ENCODE data around the gene OR2W1.

OR2W1 gene

GRCh38 chr6:29045075-29045474, at the start of gene OR2W1:
TSS of gene OR2W1 (minus strand) at chr6:29045175. CDS start at chr6:29045175, 0 bp downstream.
- no peak for DNase-seq (ENCODE audit: low spot score)

- DNase-seq (ENCODE audit: low spot score): no peak
Measured at GRCh38 chr6:29092957-29093356, 48.0 kb upstream of the OR2W1 start.

- DNase-seq (ENCODE audit: low spot score): no peak
Measured at GRCh38 chr6:29087213-29087612, 42.2 kb upstream of the OR2W1 start, which contains the start of gene OR2B3. TSS of gene OR2B3 (minus strand) at chr6:29087313. CDS start at chr6:29087248, 65 bp downstream.

GRCh38 chr6:29082457-29082856, 37.5 kb upstream of the OR2W1 start:
- no peak for DNase-seq (ENCODE audit: low spot score)

- no peak for DNase-seq (ENCODE audit: low spot score)
Measured at GRCh38 chr6:29081312-29081711, 36.3 kb upstream of the OR2W1 start.

- DNase-seq (ENCODE audit: low spot score): no peak
Measured at GRCh38 chr6:29079203-29079602, 34.2 kb upstream of the OR2W1 start.

GRCh38 chr6:29071831-29072723, 27.1 kb upstream of the OR2W1 start:
- DNase-seq (ENCODE audit: low spot score): peak; percentile 51

- no peak for DNase-seq (ENCODE audit: low spot score)
Measured at GRCh38 chr6:29051680-29052079, 6.7 kb upstream of the OR2W1 start.

- DNase-seq (ENCODE audit: low spot score): no peak
Measured at GRCh38 chr6:29035951-29036350, 9.0 kb downstream of the OR2W1 start.

- DNase-seq (ENCODE audit: low spot score): no peak
Measured at GRCh38 chr6:29028821-29029220, 16.2 kb downstream of the OR2W1 start.

- DNase-seq (ENCODE audit: low spot score): no peak
Measured at GRCh38 chr6:29025927-29026585, 18.9 kb downstream of the OR2W1 start.

GRCh38 chr6:29021434-29021833, 23.5 kb downstream of the OR2W1 start:
- DNase-seq (ENCODE audit: low spot score): no peak

GRCh38 chr6:29019629-29020028, 25.3 kb downstream of the OR2W1 start:
- no peak for DNase-seq (ENCODE audit: low spot score)

- no peak for DNase-seq (ENCODE audit: low spot score)
Measured at GRCh38 chr6:29017428-29017802, 27.6 kb downstream of the OR2W1 start.

- peak; percentile 76 for DNase-seq (ENCODE audit: low spot score)
Measured at GRCh38 chr6:29016559-29017427, 28.2 kb downstream of the OR2W1 start.

- DNase-seq (ENCODE audit: low spot score): peak; percentile 4
Measured at GRCh38 chr6:29014729-29015608, 30.0 kb downstream of the OR2W1 start.

GRCh38 chr6:29011276-29011734, 33.7 kb downstream of the OR2W1 start:
- peak; percentile 47 for DNase-seq (ENCODE audit: low spot score)

- DNase-seq (ENCODE audit: low spot score): no peak
Measured at GRCh38 chr6:29009358-29009757, 35.6 kb downstream of the OR2W1 start.

GRCh38 chr6:29008089-29008488, 36.9 kb downstream of the OR2W1 start:
- no peak for DNase-seq (ENCODE audit: low spot score)

- peak; percentile 63 for DNase-seq (ENCODE audit: low spot score)
Measured at GRCh38 chr6:29005183-29005885, 39.6 kb downstream of the OR2W1 start, which contains the start of gene ZNF311. TSS of gene ZNF311 (minus strand) at chr6:29005315. CDS start at chr6:29003954, 1,361 bp downstream.

All from kidney tubule cell (primary cell).